HUES64 (cell line): Measurements from ENCODE around the gene TSPAN1.
A peak's percentile ranks its signal among the peaks of the same experiment; 100 is the strongest.
"Not testable (repeated sequence)": the region's sequence is repeated elsewhere in the genome, so short reads cannot be mapped to it uniquely, and the experiment has no call there.

Experiments used
- H3K27ac ChIP-seq: 2 replicates; pipeline ENCODE4 v1.7.0; 2013; ENCODE audit warnings: low read depth, low read length, inconsistent platforms
- H3K27me3 ChIP-seq: 2 replicates; pipeline ENCODE4 v1.6.1; 2013; ENCODE audit warnings: mild to moderate bottlenecking, low read length; ENCODE audit not compliant: insufficient read depth
- H3K36me3 ChIP-seq: 2 replicates; pipeline ENCODE4 v1.6.1; 2013; ENCODE audit warnings: mild to moderate bottlenecking, low read length; ENCODE audit not compliant: insufficient read depth
- H3K4me1 ChIP-seq: 2 replicates; pipeline ENCODE4 v1.6.1; 2013; ENCODE audit warnings: mild to moderate bottlenecking, low read length, moderate library complexity; ENCODE audit not compliant: insufficient read depth
- H3K4me3 ChIP-seq: 2 replicates; pipeline ENCODE4 v1.5.1; 2013; ENCODE audit warnings: mild to moderate bottlenecking, low read length, moderate library complexity
- H3K9ac ChIP-seq: 2 replicates; pipeline ENCODE4 v1.6.1; 2013; ENCODE audit warnings: mild to moderate bottlenecking, low read depth, low read length
- H3K9me3 ChIP-seq: 2 replicates; pipeline ENCODE4 v1.6.1; 2013; ENCODE audit warnings: low read depth, low read length; ENCODE audit not compliant: insufficient read depth
- WGBS: fragments of 150-250, 120-280 bp; methylation state at CpG from one replicate; pipeline ENCODE4 v1.1.7; 2013; ENCODE audit warnings: missing lambda C conversion rate; 5-methylcytosine and 5-hydroxymethylcytosine counted together

The TSPAN1 gene

DNA sequence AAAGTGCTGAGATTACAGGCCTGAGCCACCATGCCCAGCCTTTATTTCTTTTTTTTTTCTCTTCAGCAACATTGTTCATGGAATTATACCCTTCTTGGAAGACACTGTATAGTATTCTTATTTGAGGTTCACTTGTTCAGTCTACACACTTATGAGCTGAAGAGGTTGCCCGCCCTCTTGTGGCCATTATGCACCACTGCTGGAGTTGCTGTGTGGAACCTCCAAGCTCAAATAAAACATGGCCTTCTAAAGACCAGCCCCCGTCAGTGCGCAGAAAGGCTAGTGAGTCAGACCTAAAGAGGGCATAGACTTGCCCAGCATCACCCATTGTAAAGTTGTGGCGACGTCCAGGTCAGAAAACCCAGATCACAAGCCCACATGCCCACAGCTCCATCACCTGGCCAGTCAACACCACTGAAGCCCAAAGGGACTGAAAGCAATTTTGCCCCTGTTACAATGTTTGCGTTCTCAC lies 48.6 kb downstream of the TSPAN1 start:
- Histone ChIP-seq H3K36me3 (no peaks in the 10 kb centered on the region), H3K4me1 (peaks cover 18% of the 10 kb centered on the region), H3K9ac (no peak overlapping the region), H3K27ac (0 out of 2 replicates have a peak overlapping the region, but pooled peaks have one; percentile 9), H3K4me3 (no peak overlapping the region), H3K27me3 (no peaks in the 10 kb centered on the region), H3K9me3 (no peaks in the 10 kb centered on the region)
- WGBS, result 19% methylated on average over 6 of the region's 6 CpGs

- WGBS, result 91% methylated on average over 4 of the region's 4 CpGs
- Histone ChIP-seq H3K36me3 (no peaks in the 10 kb centered on the region), H3K27me3 (no peaks in the 10 kb centered on the region), H3K4me3 (no peak overlapping the region), H3K27ac (no peak overlapping the region), H3K9ac (no peak overlapping the region), H3K9me3 (no peaks in the 10 kb centered on the region), H3K4me1 (peaks cover 18% of the 10 kb centered on the region)
Measured at GRCh38 chr1:46224966-46225365, 50.1 kb downstream of the TSPAN1 start.

- H3K4me1 ChIP-seq, H3K27ac ChIP-seq, H3K36me3 ChIP-seq, H3K4me3 ChIP-seq, H3K27me3 ChIP-seq, H3K9me3 ChIP-seq, H3K9ac ChIP-seq: not testable (repeated sequence)
- 92% methylated on average over 2 of the region's 3 CpGs for WGBS
Measured at GRCh38 chr1:46231231-46231630, 56.3 kb downstream of the TSPAN1 start.
